ENCODE results near the gene CYP4F3. TPM values are rescaled to one million over a fixed set of nuclear protein-coding genes. Genes with fewer than 3 reads are reported as not detected.
"Not testable (repeated sequence)": the region's sequence is repeated elsewhere in the genome, so short reads cannot be mapped to it uniquely, and the experiment has no call there.

The CYP4F3 gene, protein sequence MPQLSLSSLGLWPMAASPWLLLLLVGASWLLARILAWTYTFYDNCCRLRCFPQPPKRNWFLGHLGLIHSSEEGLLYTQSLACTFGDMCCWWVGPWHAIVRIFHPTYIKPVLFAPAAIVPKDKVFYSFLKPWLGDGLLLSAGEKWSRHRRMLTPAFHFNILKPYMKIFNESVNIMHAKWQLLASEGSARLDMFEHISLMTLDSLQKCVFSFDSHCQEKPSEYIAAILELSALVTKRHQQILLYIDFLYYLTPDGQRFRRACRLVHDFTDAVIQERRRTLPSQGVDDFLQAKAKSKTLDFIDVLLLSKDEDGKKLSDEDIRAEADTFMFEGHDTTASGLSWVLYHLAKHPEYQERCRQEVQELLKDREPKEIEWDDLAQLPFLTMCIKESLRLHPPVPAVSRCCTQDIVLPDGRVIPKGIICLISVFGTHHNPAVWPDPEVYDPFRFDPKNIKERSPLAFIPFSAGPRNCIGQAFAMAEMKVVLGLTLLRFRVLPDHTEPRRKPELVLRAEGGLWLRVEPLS
- polyA plus RNA-seq: not detected

DNA sequence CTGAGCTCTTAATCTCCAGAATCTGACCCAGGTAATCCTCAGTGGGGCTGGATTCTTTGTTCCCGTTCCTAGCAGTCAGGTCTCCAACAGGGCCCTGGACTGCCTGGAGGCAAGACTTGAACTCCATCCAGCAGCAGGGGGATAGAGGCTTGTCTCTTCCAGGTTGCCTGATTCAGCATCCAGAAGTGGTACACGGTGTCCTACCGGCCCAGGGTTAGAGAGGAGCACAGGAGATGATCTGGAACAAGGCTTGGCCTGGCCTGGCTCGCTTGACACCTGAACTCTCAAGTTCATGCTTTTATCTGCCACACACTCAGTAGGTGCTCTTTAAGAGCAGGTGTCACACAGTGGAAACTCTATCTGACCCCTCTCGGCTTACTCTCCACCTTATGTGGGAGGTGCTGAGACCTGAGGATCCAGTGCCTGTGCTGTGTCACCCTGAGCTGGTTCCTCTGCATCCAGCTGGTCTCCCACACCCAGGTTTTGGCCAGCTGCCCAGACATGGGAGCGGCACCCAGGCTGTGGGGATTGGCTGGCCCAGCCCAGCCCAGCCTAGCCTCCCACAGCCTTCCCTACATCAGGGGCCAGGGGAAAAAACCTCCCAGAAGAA lies at the start of gene CYP4F3:
CYP4F3 (plus strand) TSS at position 604 of the 610 bp plus-strand sequence. CDS start 519 bp downstream, outside the sequence.
- Mint-ChIP-seq H3K9me3 (peaks cover 0 to 2% (median 0%) of the 10 kb centered on the region in 3 donors), H3K36me3 (no peaks in the 10 kb centered on the region), H3K27me3 (peaks cover 5% of the 10 kb centered on the region), H3K4me3 (peak within 1 kb of the TSS in 2 of 4 donors; percentile 39 to 66), H3K27ac (no peak within 1 kb of the TSS), H3K4me1 (peaks cover 5 to 8% (median 6%) of the 10 kb centered on the region in 3 donors)

DNA sequence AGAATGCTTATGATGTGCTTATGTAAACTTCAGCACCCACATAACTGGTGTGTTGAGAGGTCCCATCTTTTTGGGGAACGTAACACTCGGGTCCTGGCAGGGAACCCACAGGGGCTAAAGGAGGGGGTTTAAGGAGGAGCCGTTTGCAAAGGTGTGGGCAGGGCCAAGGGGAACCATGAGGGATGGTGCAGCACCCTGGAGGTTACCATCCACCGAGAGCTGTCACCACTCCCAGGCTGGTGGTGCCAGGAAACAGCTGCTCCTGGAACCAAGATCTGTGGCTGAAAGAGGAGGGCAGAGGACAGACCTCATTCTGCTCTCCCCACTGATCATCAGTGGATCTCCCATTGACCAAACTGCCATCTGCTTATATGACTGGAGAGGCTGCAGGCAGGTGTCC lies 48.9 kb upstream of the CYP4F3 start:
- H3K27me3 Mint-ChIP-seq: peaks cover 19% of the 10 kb centered on the region
- peaks cover 5% of the 10 kb centered on the region in 3 donors for H3K9me3 Mint-ChIP-seq
- H3K36me3 Mint-ChIP-seq: no peaks in the 10 kb centered on the region
- no peak overlapping the region for H3K27ac Mint-ChIP-seq
- peaks cover 0 to 4% (median 4%) of the 10 kb centered on the region in 3 donors for H3K4me1 Mint-ChIP-seq
- no peak overlapping the region for H3K4me3 Mint-ChIP-seq

DNA sequence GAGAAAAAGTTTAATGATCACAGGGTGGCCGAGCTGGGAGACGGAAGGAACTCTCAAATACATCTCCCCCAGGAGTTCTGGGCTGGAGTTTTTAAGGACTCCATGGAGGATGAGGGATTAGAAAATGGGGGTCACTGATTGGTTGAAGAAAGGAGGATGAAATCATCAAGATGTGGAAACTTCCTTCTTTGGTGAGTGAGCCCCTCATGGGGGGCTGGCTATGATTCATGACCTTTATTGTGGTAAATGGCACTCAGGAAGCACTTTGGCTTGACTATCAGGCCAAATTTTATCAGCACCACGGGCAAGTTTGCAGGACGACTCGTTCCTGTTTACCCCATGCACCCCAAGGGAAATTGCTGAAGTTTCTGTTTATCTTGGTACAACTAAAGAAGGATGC lies 48.2 kb upstream of the CYP4F3 start:
- H3K36me3 Mint-ChIP-seq, H3K9me3 Mint-ChIP-seq, H3K27ac Mint-ChIP-seq, H3K4me1 Mint-ChIP-seq, H3K4me3 Mint-ChIP-seq: not testable (repeated sequence)
- H3K27me3 Mint-ChIP-seq: peaks cover 19% of the 10 kb centered on the region

DNA sequence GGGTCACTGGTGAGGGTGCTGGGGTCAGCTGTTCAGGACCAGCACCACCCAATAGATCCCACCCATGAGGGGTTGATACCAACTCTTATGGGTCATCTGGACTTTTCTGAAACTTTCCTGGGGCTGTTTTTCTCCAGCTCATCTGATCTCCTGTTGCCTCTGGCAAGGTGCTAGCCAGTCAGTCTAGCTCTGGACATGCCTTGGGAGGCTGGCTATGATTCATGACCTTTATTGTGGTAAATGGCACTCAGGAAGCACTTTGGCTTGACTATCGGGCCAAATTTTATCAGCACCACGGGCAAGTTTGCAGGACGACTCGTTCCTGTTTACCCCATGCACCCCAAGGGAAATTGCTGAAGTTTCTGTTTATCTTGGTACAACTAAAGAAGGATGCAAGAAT lies 46.9 kb upstream of the CYP4F3 start:
- H3K9me3 Mint-ChIP-seq, H3K4me1 Mint-ChIP-seq, H3K36me3 Mint-ChIP-seq, H3K27ac Mint-ChIP-seq, H3K4me3 Mint-ChIP-seq: not testable (repeated sequence)
- peaks cover 13% of the 10 kb centered on the region for H3K27me3 Mint-ChIP-seq

DNA sequence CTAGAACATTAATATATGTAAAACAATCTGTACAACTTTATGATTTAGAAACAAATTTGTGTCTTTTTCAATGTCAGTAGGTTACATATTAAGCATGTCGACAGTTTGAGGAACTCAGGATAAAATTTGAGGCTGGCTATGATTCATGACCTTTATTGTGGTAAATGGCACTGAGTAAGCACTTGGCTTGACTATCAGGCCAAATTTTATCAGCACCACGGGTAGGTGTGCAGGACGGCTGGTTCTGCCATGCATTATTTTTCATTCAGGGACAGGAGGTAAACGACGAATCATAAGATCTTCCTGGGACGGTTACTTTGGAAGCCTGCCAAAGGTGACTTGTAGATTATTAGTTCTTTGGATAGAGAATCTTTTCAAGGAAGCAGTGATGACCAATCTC lies 45.6 kb upstream of the CYP4F3 start:
- Mint-ChIP-seq H3K36me3 (no peaks in the 10 kb centered on the region), H3K4me1 (no peaks in the 10 kb centered on the region), H3K4me3 (peak overlapping the region in 1 of 4 donors; percentile 29), H3K27ac (no peak overlapping the region), H3K9me3 (peaks cover 5 to 6% (median 5%) of the 10 kb centered on the region in 3 donors), H3K27me3 (peaks cover 13% of the 10 kb centered on the region)

DNA sequence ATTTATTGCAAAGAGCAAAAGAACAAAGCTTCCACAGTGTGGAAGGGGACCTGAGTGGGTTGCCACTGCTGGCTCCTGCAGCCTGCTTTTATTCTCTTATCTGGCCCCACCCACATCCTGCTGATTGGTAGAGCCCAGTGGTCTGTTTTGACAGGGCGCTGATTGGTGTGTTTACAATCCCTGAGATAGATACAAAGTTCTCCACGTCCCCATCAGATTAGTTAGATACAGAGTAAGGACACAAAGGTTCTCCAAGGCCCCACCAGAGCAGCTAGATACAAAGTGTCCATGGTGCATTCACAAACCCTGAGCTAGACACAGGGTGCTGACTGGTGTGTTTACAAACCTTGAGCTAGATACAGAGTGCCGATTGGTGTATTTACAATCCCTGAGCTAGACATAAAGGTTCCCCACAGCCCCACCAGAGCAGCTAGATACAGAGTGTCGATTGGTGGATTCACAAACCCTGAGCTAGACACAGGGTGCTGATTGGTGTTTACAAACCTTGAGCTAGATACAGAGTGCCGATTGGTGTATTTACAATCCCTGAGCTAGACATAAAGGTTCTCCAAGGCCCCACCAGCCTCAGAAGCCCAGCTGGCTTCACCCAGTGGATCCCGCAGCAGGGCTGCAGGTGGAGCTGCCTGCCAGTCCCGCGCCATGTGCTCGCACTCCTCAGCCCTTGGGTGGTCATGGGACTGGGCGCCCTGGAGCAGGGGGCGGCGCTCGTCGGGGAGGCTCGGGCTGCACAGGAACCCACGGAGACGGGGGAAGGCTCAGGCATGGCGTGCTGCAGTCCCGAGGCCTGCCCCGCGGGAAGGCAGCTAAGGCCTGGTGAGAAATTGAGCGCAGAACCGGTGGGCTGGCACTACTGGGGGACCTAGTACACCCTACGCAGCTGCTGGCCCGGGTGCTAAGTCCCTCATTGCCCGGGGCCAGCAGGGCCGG lies 32.4 kb upstream of the CYP4F3 start:
- not testable (repeated sequence) for H3K4me1 Mint-ChIP-seq, H3K27ac Mint-ChIP-seq, H3K27me3 Mint-ChIP-seq, H3K9me3 Mint-ChIP-seq, H3K4me3 Mint-ChIP-seq, H3K36me3 Mint-ChIP-seq

DNA sequence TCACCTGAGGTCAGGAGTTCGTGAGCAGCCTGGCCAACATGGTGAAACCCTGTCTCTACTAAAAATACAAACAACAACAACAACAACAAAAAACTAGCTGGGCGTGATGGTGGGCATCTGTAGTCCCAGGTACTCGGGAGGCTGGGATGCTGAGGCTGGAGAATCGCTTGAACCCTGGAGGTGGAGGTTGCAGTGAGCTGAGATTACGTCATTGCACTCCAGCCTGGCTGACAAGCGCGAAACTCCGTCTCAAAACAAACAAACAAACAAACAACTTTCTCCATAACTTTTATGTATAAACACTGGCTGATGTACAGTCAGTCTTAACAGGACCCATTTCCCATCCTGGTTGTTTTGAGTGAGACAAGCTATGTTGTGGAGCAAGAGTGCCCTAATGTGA lies 31.4 kb upstream of the CYP4F3 start:
- Mint-ChIP-seq H3K4me1 (no peaks in the 10 kb centered on the region), H3K27ac (no peak overlapping the region), H3K36me3 (no peaks in the 10 kb centered on the region), H3K9me3 (no peaks in the 10 kb centered on the region), H3K4me3 (no peak overlapping the region), H3K27me3 (peaks cover 3% of the 10 kb centered on the region)

DNA sequence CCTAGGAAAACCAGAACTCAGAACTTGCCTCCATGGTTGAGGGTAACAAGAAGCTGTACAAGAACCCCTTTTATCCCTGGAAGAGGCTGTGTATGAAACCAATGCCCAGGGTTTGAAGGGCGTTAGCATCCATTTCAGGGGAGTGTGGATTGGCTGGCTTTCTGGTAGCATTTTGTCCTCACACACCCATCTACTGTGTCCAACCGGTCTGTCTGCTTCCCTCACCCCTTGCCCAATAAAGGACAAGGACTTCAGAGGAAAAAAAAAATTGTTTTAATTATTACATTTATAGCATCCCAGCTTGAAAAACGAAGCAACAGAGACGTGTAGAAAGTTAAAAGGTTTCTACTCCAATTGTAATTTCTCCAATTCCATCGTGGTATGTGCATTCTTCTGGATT lies 28.4 kb upstream of the CYP4F3 start:
- Mint-ChIP-seq H3K27me3 (peaks cover 4% of the 10 kb centered on the region), H3K9me3 (no peaks in the 10 kb centered on the region), H3K4me3 (no peak overlapping the region), H3K4me1 (no peaks in the 10 kb centered on the region), H3K36me3 (no peaks in the 10 kb centered on the region), H3K27ac (no peak overlapping the region)

DNA sequence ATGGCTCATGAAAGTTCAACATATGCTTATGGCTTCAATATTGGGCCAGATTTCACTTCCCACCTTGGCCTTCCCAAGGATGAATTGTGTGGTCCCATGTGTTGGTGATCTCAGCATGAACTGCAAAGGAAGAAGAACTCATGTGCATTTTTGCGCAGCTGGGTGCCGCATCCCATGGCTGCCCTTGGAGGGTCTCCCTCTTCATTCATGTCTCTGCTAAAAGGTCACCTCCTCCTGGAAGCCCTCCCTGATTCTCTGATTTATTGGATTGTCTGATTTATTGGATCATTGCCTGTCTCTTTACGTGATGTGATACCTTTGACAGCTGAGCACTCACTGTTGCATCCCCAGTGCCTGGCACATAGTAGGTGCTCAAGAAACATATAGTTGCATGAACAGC lies 27.4 kb upstream of the CYP4F3 start:
- no peaks in the 10 kb centered on the region for H3K36me3 Mint-ChIP-seq
- no peak overlapping the region for H3K4me3 Mint-ChIP-seq
- no peaks in the 10 kb centered on the region for H3K4me1 Mint-ChIP-seq
- H3K27me3 Mint-ChIP-seq: peaks cover 4% of the 10 kb centered on the region
- H3K27ac Mint-ChIP-seq: peak overlapping the region in 1 of 3 donors; percentile 4
- peaks cover 0 to 3% (median 0%) of the 10 kb centered on the region in 3 donors for H3K9me3 Mint-ChIP-seq

DNA sequence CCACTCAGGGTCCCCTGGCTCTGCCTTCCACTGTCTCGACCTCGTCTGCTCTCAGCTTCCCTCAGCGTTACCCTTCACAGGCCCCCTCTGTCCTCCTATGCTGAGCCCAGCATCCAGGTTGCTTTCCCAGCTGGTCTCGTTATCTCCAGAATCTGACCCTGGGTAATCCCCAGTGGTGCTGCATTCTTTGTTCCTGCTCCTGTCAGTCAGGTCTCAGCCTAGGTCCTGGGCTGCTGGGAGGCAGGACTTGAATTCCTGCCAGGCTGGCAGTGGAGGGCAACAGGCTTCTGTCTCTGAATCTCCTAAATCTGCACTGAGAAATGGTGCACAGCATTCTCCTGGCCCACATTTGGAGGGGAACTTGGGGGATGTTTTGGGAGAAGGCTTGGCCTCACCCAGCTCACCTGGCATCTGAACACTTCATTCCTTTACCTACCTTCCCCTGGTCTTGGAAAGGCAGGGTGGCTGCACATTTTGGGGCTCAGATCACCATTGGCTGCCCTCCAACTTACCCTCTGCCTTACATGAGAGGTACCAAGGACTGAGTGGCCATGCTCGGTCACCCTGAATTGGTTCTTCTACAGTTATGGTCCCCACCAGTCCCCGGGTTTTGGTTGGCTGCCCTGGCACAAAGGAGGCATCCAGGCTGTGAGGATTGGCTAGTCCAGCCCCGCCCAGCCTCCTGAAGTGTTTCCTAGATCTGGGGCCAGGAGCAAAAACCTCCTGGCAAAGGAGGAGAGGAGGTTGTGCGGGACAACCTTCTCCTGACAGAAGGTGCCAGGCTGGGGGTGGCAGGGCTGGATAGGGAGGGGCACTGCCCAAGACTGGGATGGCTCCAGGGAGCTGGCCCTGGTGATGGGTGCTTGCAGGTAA lies 26.0 kb upstream of the CYP4F3 start, which contains the start of gene CYP4F8:
CYP4F8 (plus strand) TSS at position 712 of the 873 bp plus-strand sequence. CDS start 399 bp downstream, outside the sequence.
- no peak within 1 kb of the TSS for H3K4me3 Mint-ChIP-seq
- no peaks in the 10 kb centered on the region for H3K36me3 Mint-ChIP-seq
- H3K4me1 Mint-ChIP-seq: no peaks in the 10 kb centered on the region
- no peak within 1 kb of the TSS for H3K27ac Mint-ChIP-seq
- H3K9me3 Mint-ChIP-seq: peaks cover 0 to 3% (median 0%) of the 10 kb centered on the region in 3 donors
- H3K27me3 Mint-ChIP-seq: peaks cover 9% of the 10 kb centered on the region

DNA sequence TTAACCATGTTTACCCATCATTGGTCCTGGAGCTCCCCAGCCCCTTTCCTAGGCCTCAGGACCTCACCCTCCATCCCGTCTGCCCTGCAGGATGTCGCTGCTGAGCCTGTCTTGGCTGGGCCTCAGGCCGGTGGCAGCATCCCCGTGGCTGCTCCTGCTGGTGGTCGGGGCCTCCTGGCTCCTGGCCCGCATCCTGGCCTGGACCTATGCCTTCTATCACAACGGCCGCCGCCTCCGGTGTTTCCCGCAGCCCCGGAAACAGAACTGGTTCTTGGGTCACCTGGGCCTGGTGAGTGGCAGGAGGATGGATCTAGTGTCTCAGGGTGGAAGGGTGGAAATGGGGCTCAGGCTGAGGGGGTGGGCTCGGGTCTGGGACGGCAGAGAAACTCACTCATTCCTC lies 25.2 kb upstream of the CYP4F3 start:
- Mint-ChIP-seq H3K4me1 (no peaks in the 10 kb centered on the region), H3K27me3 (peaks cover 10% of the 10 kb centered on the region), H3K36me3 (no peaks in the 10 kb centered on the region), H3K9me3 (peaks cover 0 to 3% (median 0%) of the 10 kb centered on the region in 3 donors), H3K27ac (no peak overlapping the region), H3K4me3 (no peak overlapping the region)

DNA sequence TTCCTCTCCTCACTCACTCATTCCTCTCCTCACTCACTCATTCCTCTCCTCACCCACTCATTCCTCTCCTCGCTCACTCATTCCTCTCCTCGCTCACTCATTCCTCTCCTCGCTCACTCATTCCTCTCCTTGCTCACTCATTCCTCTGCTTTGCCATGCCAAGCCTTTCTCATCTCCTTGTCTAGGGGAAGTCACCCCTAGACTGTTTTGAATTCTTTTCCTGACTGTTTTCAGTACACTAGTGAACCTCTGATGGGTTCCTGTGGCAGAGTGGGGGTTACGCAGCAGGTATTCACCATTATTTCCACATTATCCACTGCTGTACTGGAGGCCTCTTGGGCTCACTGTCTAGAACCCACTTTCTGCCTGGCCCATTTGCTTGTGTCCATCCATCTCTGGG lies 24.5 kb upstream of the CYP4F3 start:
- H3K4me3 Mint-ChIP-seq: no peak overlapping the region
- peaks cover 10% of the 10 kb centered on the region for H3K27me3 Mint-ChIP-seq
- H3K36me3 Mint-ChIP-seq: no peaks in the 10 kb centered on the region
- H3K27ac Mint-ChIP-seq: no peak overlapping the region
- H3K9me3 Mint-ChIP-seq: peaks cover 0 to 3% (median 0%) of the 10 kb centered on the region in 3 donors
- no peaks in the 10 kb centered on the region for H3K4me1 Mint-ChIP-seq

DNA sequence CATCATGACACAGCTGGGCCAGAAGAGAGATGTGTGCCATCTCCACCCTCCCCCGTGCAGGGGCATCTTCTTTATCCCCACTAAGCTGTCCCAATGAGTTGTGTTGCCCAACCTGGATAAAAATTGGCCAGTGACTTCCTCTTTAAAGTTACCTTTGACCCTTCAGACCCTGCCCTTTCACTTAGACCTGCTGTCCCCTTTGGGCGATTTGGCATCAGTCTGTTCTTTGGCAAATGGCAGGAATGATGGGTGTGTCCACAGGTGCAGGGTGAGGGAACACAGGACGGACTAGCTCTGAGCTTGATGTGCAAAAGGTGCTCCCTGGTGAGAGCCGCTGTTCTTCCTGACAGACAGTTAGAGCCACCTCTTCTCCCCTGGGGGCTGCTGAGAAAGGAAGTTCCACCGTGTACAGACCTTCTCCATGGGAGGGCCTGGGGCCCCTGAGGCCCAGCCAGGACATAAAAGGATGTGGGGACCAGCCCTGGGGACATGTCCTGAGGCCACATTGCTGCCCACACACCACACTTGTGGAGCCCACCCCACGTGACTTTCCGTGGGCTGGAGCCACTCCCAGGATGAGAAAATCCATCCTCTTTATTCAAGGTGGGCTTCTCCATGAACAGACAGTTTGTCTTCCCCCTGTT lies 23.9 kb upstream of the CYP4F3 start:
- Mint-ChIP-seq H3K9me3 (peaks cover 0 to 3% (median 0%) of the 10 kb centered on the region in 3 donors), H3K27me3 (peaks cover 10% of the 10 kb centered on the region), H3K4me1 (no peaks in the 10 kb centered on the region), H3K4me3 (no peak overlapping the region), H3K27ac (no peak overlapping the region), H3K36me3 (no peaks in the 10 kb centered on the region)

Measured in IgD-negative memory B cell (primary cell).